ENCODE data around the gene MORN1. TPM values are rescaled to one million over a fixed set of nuclear protein-coding genes. Genes with fewer than 3 reads are reported as not detected.

Gene MORN1
- polyA plus RNA-seq, 1 donor (not counting 4 experiments of a cell fraction or from before 2014, with no cell fraction given): 2.1 TPM

DNA sequence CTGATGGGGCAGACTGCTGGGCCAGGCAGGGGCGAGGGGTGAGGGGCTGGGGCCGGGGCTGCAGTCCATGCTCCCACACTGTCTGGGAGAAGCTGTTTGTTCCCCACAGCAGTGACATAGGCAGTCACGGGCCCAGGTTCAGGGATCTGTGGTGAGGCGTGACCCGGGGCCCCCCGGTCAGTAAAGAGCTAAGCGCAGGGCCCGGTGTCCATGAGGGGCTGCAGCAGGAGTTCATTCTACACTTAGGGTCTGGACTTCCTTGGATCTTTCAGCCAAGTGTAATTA is 16.6 kb upstream of the MORN1 start:
- no peak for FAIRE-seq
- Histone ChIP-seq H3K79me2 (ENCODE audit: control insufficient read depth, insufficient read depth, low read length) (peaks cover 7% of the 10 kb centered on the region), H3K36me3 (ENCODE audit: control insufficient read depth in 2 of 2, extremely low read depth in 1 of 2, insufficient read depth in 2 of 2, low read length in 2 of 2) (peaks cover 8 to 25% of the 10 kb centered on the region in 2 experiments), H3K9me1 (ENCODE audit: control insufficient read depth, extremely low read depth, insufficient read depth, low read length) (no peaks in the 10 kb centered on the region), H3K9ac (ENCODE audit: control insufficient read depth, extremely low read depth, insufficient read depth, low read length) (no peak overlapping the region), H3K9me3 (ENCODE audit: control insufficient read depth, low read depth, low read length) (no peaks in the 10 kb centered on the region), H2AFZ (ENCODE audit: control insufficient read depth, low read length) (no peak overlapping the region), H3K4me1 (ENCODE audit: control insufficient read depth, extremely low read depth, insufficient read depth, low read length) (peaks cover 7% of the 10 kb centered on the region), H4K20me1 (ENCODE audit: control insufficient read depth, extremely low read depth, insufficient read depth, low read length) (no peaks in the 10 kb centered on the region), H3K4me2 (ENCODE audit: control insufficient read depth, extremely low read depth, insufficient read depth, low read depth, low read length) (no peak overlapping the region), H3K27me3 (ENCODE audit: control insufficient read depth, extremely low read depth, insufficient read depth, low read length) (no peaks in the 10 kb centered on the region), H3K4me3 (ENCODE audit: control insufficient read depth in 2 of 3, extremely low read depth in 1 of 3, insufficient read depth in 2 of 3, low read depth in 1 of 3, low read length in 3 of 3) (no peak overlapping the region), H3K27ac (ENCODE audit: control insufficient read depth, insufficient read depth, low read length) (no peak overlapping the region)
- TF ChIP-seq, protein P1, sequence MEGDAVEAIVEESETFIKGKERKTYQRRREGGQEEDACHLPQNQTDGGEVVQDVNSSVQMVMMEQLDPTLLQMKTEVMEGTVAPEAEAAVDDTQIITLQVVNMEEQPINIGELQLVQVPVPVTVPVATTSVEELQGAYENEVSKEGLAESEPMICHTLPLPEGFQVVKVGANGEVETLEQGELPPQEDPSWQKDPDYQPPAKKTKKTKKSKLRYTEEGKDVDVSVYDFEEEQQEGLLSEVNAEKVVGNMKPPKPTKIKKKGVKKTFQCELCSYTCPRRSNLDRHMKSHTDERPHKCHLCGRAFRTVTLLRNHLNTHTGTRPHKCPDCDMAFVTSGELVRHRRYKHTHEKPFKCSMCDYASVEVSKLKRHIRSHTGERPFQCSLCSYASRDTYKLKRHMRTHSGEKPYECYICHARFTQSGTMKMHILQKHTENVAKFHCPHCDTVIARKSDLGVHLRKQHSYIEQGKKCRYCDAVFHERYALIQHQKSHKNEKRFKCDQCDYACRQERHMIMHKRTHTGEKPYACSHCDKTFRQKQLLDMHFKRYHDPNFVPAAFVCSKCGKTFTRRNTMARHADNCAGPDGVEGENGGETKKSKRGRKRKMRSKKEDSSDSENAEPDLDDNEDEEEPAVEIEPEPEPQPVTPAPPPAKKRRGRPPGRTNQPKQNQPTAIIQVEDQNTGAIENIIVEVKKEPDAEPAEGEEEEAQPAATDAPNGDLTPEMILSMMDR (optimal IDR thresholded peaks at IDR 0.05 in 1 of 3, IDR thresholded peaks at IDR 0.05 in 1 of 3, conservative IDR thresholded peaks at IDR 0.05 in 1 of 3; ENCODE audit: extremely low read depth in 1 of 3, insufficient read depth in 2 of 3, low read length in 3 of 3): no peak
- no peak for TF ChIP-seq EZH2 (IDR thresholded peaks at IDR 0.05; ENCODE audit: low read length)
- dilution Hi-C loops (cut with MboI; ENCODE audit: extremely low pct_ligation_motif_present, low sequenced_read_pairs): loop anchor here (25.0 kb wide), 1 partner anchor 1004 kb away; no protein-coding TSS in a partner anchor
- DNase-seq (ENCODE audit: low read depth, low spot score): no peak

DNA sequence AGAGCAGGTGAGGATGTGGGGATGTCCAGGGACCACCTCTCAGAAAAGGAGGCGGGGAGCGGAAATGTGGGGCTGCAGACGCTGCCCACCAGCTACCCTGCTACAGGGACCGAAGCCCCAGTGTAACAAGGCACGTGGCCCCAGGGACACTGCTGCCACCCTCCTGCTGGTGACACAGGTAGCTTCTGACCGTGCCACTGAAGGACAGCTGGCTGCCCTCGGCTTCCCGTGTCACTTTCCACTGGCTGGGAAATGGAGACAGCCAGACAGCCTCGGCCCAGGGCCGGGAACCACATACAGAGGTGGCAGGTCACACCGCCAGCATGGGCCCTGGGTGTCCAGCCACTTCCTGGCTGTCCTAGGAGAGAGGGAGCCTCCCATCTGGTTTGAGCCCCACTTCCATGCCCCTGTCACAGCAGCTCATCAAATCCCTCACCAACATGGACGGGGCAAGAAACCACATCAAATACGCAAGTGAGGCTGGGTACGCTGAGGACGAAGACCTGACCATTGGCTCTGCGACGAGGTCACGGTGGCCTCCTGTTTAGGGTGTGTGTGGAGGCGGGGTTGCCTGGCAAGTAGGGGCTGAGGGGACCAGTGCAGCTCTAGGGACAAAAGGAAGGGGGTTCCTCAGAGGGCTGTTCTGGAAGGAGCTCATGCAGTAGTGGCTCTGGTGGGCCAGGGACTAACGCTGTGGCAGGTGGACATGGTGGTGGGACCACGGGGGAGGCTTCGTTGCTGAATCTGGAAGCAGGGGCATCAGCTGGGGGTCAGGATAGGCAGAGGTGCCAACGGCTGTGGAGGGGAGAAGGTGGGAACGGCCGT is 16.0 kb upstream of the MORN1 start:
- Histone ChIP-seq H3K9me1 (ENCODE audit: control insufficient read depth, extremely low read depth, insufficient read depth, low read length) (no peaks in the 10 kb centered on the region), H3K27ac (ENCODE audit: control insufficient read depth, insufficient read depth, low read length) (no peak overlapping the region), H3K9ac (ENCODE audit: control insufficient read depth, extremely low read depth, insufficient read depth, low read length) (no peak overlapping the region), H3K79me2 (ENCODE audit: control insufficient read depth, insufficient read depth, low read length) (peaks cover 7% of the 10 kb centered on the region), H3K4me2 (ENCODE audit: control insufficient read depth, extremely low read depth, insufficient read depth, low read depth, low read length) (no peak overlapping the region), H3K4me1 (ENCODE audit: control insufficient read depth, extremely low read depth, insufficient read depth, low read length) (peaks cover 7% of the 10 kb centered on the region), H2AFZ (ENCODE audit: control insufficient read depth, low read length) (no peak overlapping the region), H3K36me3 (ENCODE audit: control insufficient read depth in 2 of 2, extremely low read depth in 1 of 2, insufficient read depth in 2 of 2, low read length in 2 of 2) (peaks cover 11 to 30% of the 10 kb centered on the region in 2 experiments), H3K27me3 (ENCODE audit: control insufficient read depth, extremely low read depth, insufficient read depth, low read length) (no peaks in the 10 kb centered on the region), H4K20me1 (ENCODE audit: control insufficient read depth, extremely low read depth, insufficient read depth, low read length) (no peaks in the 10 kb centered on the region), H3K9me3 (ENCODE audit: control insufficient read depth, low read depth, low read length) (no peaks in the 10 kb centered on the region), H3K4me3 (ENCODE audit: control insufficient read depth in 2 of 3, extremely low read depth in 1 of 3, insufficient read depth in 2 of 3, low read depth in 1 of 3, low read length in 3 of 3) (no peak overlapping the region)
- FAIRE-seq (no peak), DNase-seq (ENCODE audit: low read depth, low spot score) (no peak)
- dilution Hi-C loops (cut with MboI; ENCODE audit: extremely low pct_ligation_motif_present, low sequenced_read_pairs): loop anchor here (25.0 kb wide), 1 partner anchor 1005 kb away; no protein-coding TSS in a partner anchor
- TF ChIP-seq, protein P1 (optimal IDR thresholded peaks at IDR 0.05 in 1 of 3, IDR thresholded peaks at IDR 0.05 in 1 of 3, conservative IDR thresholded peaks at IDR 0.05 in 1 of 3; ENCODE audit: extremely low read depth in 1 of 3, insufficient read depth in 2 of 3, low read length in 3 of 3): no peak
- TF ChIP-seq EZH2 (IDR thresholded peaks at IDR 0.05; ENCODE audit: low read length): no peak
